HepG2 (cell line): ENCODE results near the gene PARVB. TPM values are rescaled to one million over a fixed set of nuclear protein-coding genes. Genes with fewer than 3 reads are reported as not detected.

Experiments used
- ATAC-seq: fragments of 200-7000 bp; cut with Tn5 transposase; 3 replicates; pipeline ENCODE4 v1.9.1; 2020; ENCODE audit warnings: mild to moderate bottlenecking, moderate library complexity
- BruUV-seq: library from RNA; stranded (reverse); fragments of 400-500 nt; replicated peaks from 2 replicates; lab custom pipeline; 2021; lab: Mats Ljungman, UMichigan
- CTCF ChIA-PET: fragments of 300-600 bp; formaldehyde crosslinking; extraction: SDS; loops from one replicate; lab custom pipeline; 2021; ENCODE audit warnings: low total read pairs, inconsistent platforms, low intra/inter-chr PET ratio; lab: Yijun Ruan, JAX
- POLR2A ChIA-PET: fragments of 350-600 bp; sonication (Branson Sonifier 250); formaldehyde crosslinking; loops from one replicate; lab custom pipeline; 2020; ENCODE audit warnings: antibody characterized with exemption, inconsistent platforms; lab: Yijun Ruan, JAX
- DNase-seq: peaks from one replicate; pipeline ENCODE4 v3.0.0-alpha.2; 2015; ENCODE audit warnings: low spot score
- FAIRE-seq: peaks from 3 replicates; lab custom pipeline; 2011; peaks lifted over from hg19 to GRCh38; lab: Jason Lieb, UNC
- H2AFZ ChIP-seq: one replicate; pipeline ENCODE4 v1.6.1; 2011; ENCODE audit warnings: low read length, inconsistent platforms
- H3K27ac ChIP-seq: fragments of 300-600 bp; 3 replicates; pipeline ENCODE4 v1.8.0; 2011; ENCODE audit warnings: mixed run types, mild to moderate bottlenecking, mixed read lengths, low read length, inconsistent platforms; ENCODE audit not compliant: insufficient read depth; ENCODE audit errors: extremely low read length
- H3K27me3 ChIP-seq, 2 experiments: fragments of 200-600 bp in 1 of 2; 2 replicates in 1 of 2; 3 replicates in 1 of 2; pipeline versions ENCODE4 v1.6.0 to v1.8.0; 2011; ENCODE audit warnings: low read length in 2 of 2, mild to moderate bottlenecking in 2 of 2, moderate library complexity in 2 of 2, inconsistent platforms in 1 of 2; ENCODE audit not compliant: insufficient read depth in 2 of 2, control insufficient read depth in 1 of 2
- H3K36me3 ChIP-seq, 2 experiments: fragments of 200-600 bp in 1 of 2; replicated peaks in 1 of 2; 2 replicates in 1 of 2; 3 replicates in 1 of 2; pipeline versions ENCODE4 v1.5.1 to v1.8.0; 2011; ENCODE audit warnings: low read length in 2 of 2, inconsistent platforms in 1 of 2; ENCODE audit not compliant: insufficient read depth in 2 of 2, control insufficient read depth in 1 of 2
- H3K4me1 ChIP-seq: 2 replicates; pipeline ENCODE4 v1.5.1; 2012; ENCODE audit warnings: low read length, inconsistent platforms; ENCODE audit not compliant: insufficient read depth
- H3K4me2 ChIP-seq: 2 replicates; pipeline ENCODE4 v1.6.0; 2011; ENCODE audit warnings: low read depth, low read length, inconsistent platforms
- H3K4me3 ChIP-seq, 3 experiments: fragments of 200-600 bp in 1 of 3; sonication (generic), shearing (Covaris generic) in 1 of 3; replicated peaks in 1 of 3; 2 replicates each; pipeline ENCODE4 v1.5.1; 2011 to 2016; ENCODE audit warnings: low read length in 3 of 3, inconsistent platforms in 2 of 3, low read depth in 2 of 3, mild to moderate bottlenecking in 2 of 3, control low read depth in 1 of 3, mixed read lengths in 1 of 3; ENCODE audit not compliant: insufficient read depth in 1 of 3
- H3K79me2 ChIP-seq: one replicate; pipeline ENCODE4 v1.6.1; 2011; ENCODE audit warnings: low read length, inconsistent platforms; ENCODE audit not compliant: insufficient read depth
- H3K9ac ChIP-seq: 2 replicates; pipeline ENCODE4 v1.6.0; 2011; ENCODE audit warnings: mild to moderate bottlenecking, low read depth, low read length, inconsistent platforms; ENCODE audit not compliant: insufficient read depth
- H3K9me3 ChIP-seq: 2 replicates; pipeline ENCODE4 v1.5.1; 2012; ENCODE audit warnings: mild to moderate bottlenecking, low read length
- H4K20me1 ChIP-seq: 2 replicates; pipeline ENCODE4 v1.6.0; 2011; ENCODE audit warnings: inconsistent platforms, mild to moderate bottlenecking, low read length, moderate library complexity; ENCODE audit not compliant: insufficient read depth
- ATF1 ChIP-seq: IDR thresholded peaks from 2 replicates; pipeline ENCODE4 v1.6.1; 2016; ENCODE audit warnings: mild to moderate bottlenecking, control low read depth
- CEBPB ChIP-seq: IDR thresholded peaks from 2 replicates; pipeline ENCODE4 v1.6.1; 2011; ENCODE audit warnings: low read depth, low read length, improper control_type of control experiment, borderline replicate concordance
- CERS6 ChIP-seq: sonication (generic); formaldehyde crosslinking; IDR thresholded peaks from 2 replicates; pipeline ENCODE4 v1.5.0; 2020; ENCODE audit warnings: missing genetic modification reagents
- DNMT3B ChIP-seq: conservative IDR thresholded peaks from 2 replicates; pipeline ENCODE4 v1.6.1; 2016; ENCODE audit warnings: missing biosample characterization, control low read depth
- FOXA1 ChIP-seq, 2 experiments: fragments of 450-650 bp in 1 of 2; sonication (generic) in 1 of 2; formaldehyde crosslinking in 1 of 2; IDR thresholded peaks; 2 replicates each; pipeline versions ENCODE4 v1.4.0 to v1.6.1; 2016 to 2020; ENCODE audit warnings: missing genetic modification reagents in 1 of 2
- GABPB1 ChIP-seq: IDR thresholded peaks from 2 replicates; pipeline ENCODE4 v1.6.1; 2016; ENCODE audit warnings: mild to moderate bottlenecking, missing genetic modification reagents, moderate library complexity, missing compliant biosample characterization
- KDM3A ChIP-seq: IDR thresholded peaks from 2 replicates; pipeline ENCODE4 v1.6.1; 2018; ENCODE audit warnings: low read depth, missing compliant biosample characterization
- MTA1 ChIP-seq: sonication (generic); formaldehyde crosslinking; IDR thresholded peaks from 2 replicates; pipeline ENCODE4 v1.4.0; 2020; ENCODE audit warnings: missing genetic modification reagents, mild to moderate bottlenecking, borderline replicate concordance
- NPAS2 ChIP-seq: sonication (generic); formaldehyde crosslinking; IDR thresholded peaks from 2 replicates; pipeline ENCODE4 v1.8.0; 2022; ENCODE audit warnings: mild to moderate bottlenecking, missing genetic modification reagents, borderline replicate concordance
- POLR2G ChIP-seq: fragments of 200-400 bp; formaldehyde crosslinking; IDR thresholded peaks from 2 replicates; pipeline ENCODE4 v1.6.1; 2018; ENCODE audit warnings: mild to moderate bottlenecking, low read depth, low read length, moderate library complexity
- REXO4 ChIP-seq: sonication (generic); formaldehyde crosslinking; IDR thresholded peaks from 2 replicates; pipeline ENCODE4 v1.8.0; 2022; ENCODE audit warnings: missing genetic modification reagents, mild to moderate bottlenecking, borderline replicate concordance
- SNRNP70 ChIP-seq: fragments of 200-400 bp; formaldehyde crosslinking; IDR thresholded peaks from 2 replicates; pipeline ENCODE4 v1.6.1; 2017; ENCODE audit warnings: mild to moderate bottlenecking, low read depth, low read length, moderate library complexity
- SP4 ChIP-seq: sonication (generic); formaldehyde crosslinking; IDR thresholded peaks from 2 replicates; pipeline ENCODE4 v1.8.1; 2023; ENCODE audit warnings: mild to moderate bottlenecking, missing genetic modification reagents
- TMF1 ChIP-seq: sonication (generic); formaldehyde crosslinking; IDR thresholded peaks from 2 replicates; pipeline ENCODE4 v1.8.1; 2022; ENCODE audit warnings: low read depth, missing genetic modification reagents
- ZNF20 ChIP-seq: sonication (generic); formaldehyde crosslinking; IDR thresholded peaks from 2 replicates; pipeline ENCODE4 v1.4.0; 2020; ENCODE audit warnings: mild to moderate bottlenecking, moderate library complexity, missing genetic modification reagents
- ZNF263 ChIP-seq: sonication (generic); formaldehyde crosslinking; IDR thresholded peaks from 2 replicates; pipeline ENCODE4 v1.4.0; 2020; ENCODE audit warnings: missing genetic modification reagents
- ZNF274 ChIP-seq: sonication (generic); formaldehyde crosslinking; IDR thresholded peaks from 2 replicates; pipeline ENCODE4 v1.5.1; 2020; ENCODE audit warnings: mild to moderate bottlenecking, missing genetic modification reagents
- ZNF275 ChIP-seq: sonication (generic); formaldehyde crosslinking; IDR thresholded peaks from 2 replicates; pipeline ENCODE4 v1.8.0; 2022; ENCODE audit warnings: missing genetic modification reagents, mild to moderate bottlenecking, inconsistent platforms, borderline replicate concordance
- ZNF33A ChIP-seq: sonication (generic); formaldehyde crosslinking; IDR thresholded peaks from 2 replicates; pipeline ENCODE4 v1.5.1; 2020; ENCODE audit warnings: missing genetic modification reagents, mild to moderate bottlenecking, moderate library complexity, borderline replicate concordance
- ZNF773 ChIP-seq: sonication (generic); formaldehyde crosslinking; IDR thresholded peaks from 2 replicates; pipeline ENCODE4 v1.4.0; 2020; ENCODE audit warnings: missing genetic modification reagents, borderline replicate concordance
- ZNF839 ChIP-seq: sonication (generic); formaldehyde crosslinking; IDR thresholded peaks from 2 replicates; pipeline ENCODE4 v1.4.0; 2020; ENCODE audit warnings: missing genetic modification reagents, mild to moderate bottlenecking, borderline replicate concordance
- ZSCAN21 ChIP-seq: sonication (generic); formaldehyde crosslinking; IDR thresholded peaks from 2 replicates; pipeline ENCODE4 v1.8.0; 2022; ENCODE audit warnings: mild to moderate bottlenecking, missing genetic modification reagents, moderate library complexity, borderline replicate concordance
- WGBS: methylation state at CpG from one replicate; pipeline ENCODE4 v1.1.6; 2017; ENCODE audit warnings: low lambda C conversion rate; 5-methylcytosine and 5-hydroxymethylcytosine counted together
- in situ Hi-C: cut with HindIII; loops from 2 replicates; pipeline ENCODE4 v1.10.0; 2017; ENCODE audit warnings: low pct_unique_long_range_greater_than_20kb; ENCODE audit not compliant: extremely low pct_ligation_motif_present
- intact Hi-C: fragments of 100-400 bp; cut with micrococcal nuclease; formaldehyde crosslinking; loops from one replicate; pipeline ENCODE4 v1.10.0; 2022; ENCODE audit not compliant: unreplicated experiment
- polyA plus RNA-seq, 8 experiments: library from polyadenylated mRNA; depleted of rRNA in 3 of 8; stranded (reverse) in 7 of 8; unstranded in 1 of 8; fragments of >200 nt; fragmentation: Illumina TruSeq in 4 of 8; extraction: Trizol in 4 of 8; gene quantifications; 2 replicates each; pipeline versions ENCODE4 v1.2.1 to v1.2.3, GENCODE V29; 2011 to 2016; ENCODE audit warnings: low read depth in 4 of 8, missing spikeins in 1 of 8, mixed read lengths in 1 of 8; ENCODE audit not compliant: insufficient read depth in 1 of 8
- total RNA-seq, 5 experiments: library from RNA; depleted of rRNA; stranded (reverse); fragments of >200 nt; fragmentation: Illumina TruSeq; extraction: Trizol; gene quantifications; 2 replicates each; pipeline ENCODE4 v1.2.3, GENCODE V29; 2016; ENCODE audit warnings: low read depth in 1 of 5

PARVB gene
- total and polyA plus RNA-seq, 2 of the 13 experiments (the other 11 are each of a cell fraction or from before 2014, with no cell fraction given) = 0.11 to 0.15 TPM

GRCh38 chr22:44143579-44143978, 119.5 kb downstream of the PARVB start (continued):
- TF ChIP-seq ZNF773 = no peak
- TF ChIP-seq MTA1 (CRISPR knock-in tag) = no peak
- TF ChIP-seq ZNF20 (CRISPR knock-in tag) = no peak
- no peak for TF ChIP-seq ATF1 (CRISPR knock-in tag)
- no peak for TF ChIP-seq ZSCAN21 (CRISPR knock-in tag)
- TF ChIP-seq ZNF275 (CRISPR knock-in tag) = no peak
- no peak for TF ChIP-seq GABPB1 (CRISPR knock-in tag)

GRCh38 chr22:44144046-44144569, 120.0 kb downstream of the PARVB start:
- WGBS = 65% methylated on average over 10 of the region's 10 CpGs
- H3K36me3 ChIP-seq = no peaks in the 10 kb centered on the region
- no peaks in the 10 kb centered on the region for H3K4me1 ChIP-seq
- ATAC-seq (no peak), DNase-seq (no peak), FAIRE-seq (no peak)
- H3K9ac ChIP-seq = no peak overlapping the region
- in situ Hi-C loops (no loop called here), intact Hi-C loops (no loop called here)
- no peaks in the 10 kb centered on the region for H3K9me3 ChIP-seq
- H3K4me2 ChIP-seq = no peak overlapping the region
- no peak overlapping the region for H3K4me3 ChIP-seq
- no peaks in the 10 kb centered on the region for H3K79me2 ChIP-seq
- no TSS peak for BruUV-seq
- 0 out of 5 replicates have a peak, but pooled peaks cover 0 to 2% of the 10 kb centered on the region in 2 experiments for H3K27me3 ChIP-seq
- ChIA-PET POLR2A (no interaction called here), CTCF (no interaction called here)
- H2AFZ ChIP-seq = no peak overlapping the region
- no peak overlapping the region for H3K27ac ChIP-seq
- no peaks in the 10 kb centered on the region for H4K20me1 ChIP-seq
- no peak for TF ChIP-seq TMF1
- no peak for TF ChIP-seq FOXA1 (IDR thresholded peaks at IDR 0.05)
- no peak for TF ChIP-seq FOXA1 (CRISPR knock-in tag; IDR thresholded peaks at IDR 0.05)
- no peak for TF ChIP-seq KDM3A (CRISPR knock-in tag)
- no peak for TF ChIP-seq REXO4
- no peak for TF ChIP-seq ZNF839 (CRISPR knock-in tag)
- no peak for TF ChIP-seq ZNF274 (CRISPR knock-in tag)
- TF ChIP-seq NPAS2 (CRISPR knock-in tag) = no peak
- no peak for TF ChIP-seq CEBPB
- TF ChIP-seq ZNF33A (CRISPR knock-in tag) = no peak
- no peak for TF ChIP-seq ZNF263 (CRISPR knock-in tag)
- no peak for TF ChIP-seq SNRNP70
- TF ChIP-seq POLR2G = no peak
- no peak for TF ChIP-seq CERS6
- TF ChIP-seq DNMT3B = no peak
- TF ChIP-seq SP4 (CRISPR knock-in tag) = no peak
